HG03045 (cell line): ENCODE results near the gene PTCD1.
"Not testable (repeated sequence)": the region's sequence is repeated elsewhere in the genome, so short reads cannot be mapped to it uniquely, and the experiment has no call there.

ENCODE experiments used
- ATAC-seq: cut with Tn5 transposase; IDR thresholded peaks from one replicate; pipeline ENCODE4 v1.9.1; 2021; ENCODE audit warnings: mild to moderate bottlenecking, moderate library complexity; ENCODE audit not compliant: unreplicated experiment

PTCD1 gene

DNA sequence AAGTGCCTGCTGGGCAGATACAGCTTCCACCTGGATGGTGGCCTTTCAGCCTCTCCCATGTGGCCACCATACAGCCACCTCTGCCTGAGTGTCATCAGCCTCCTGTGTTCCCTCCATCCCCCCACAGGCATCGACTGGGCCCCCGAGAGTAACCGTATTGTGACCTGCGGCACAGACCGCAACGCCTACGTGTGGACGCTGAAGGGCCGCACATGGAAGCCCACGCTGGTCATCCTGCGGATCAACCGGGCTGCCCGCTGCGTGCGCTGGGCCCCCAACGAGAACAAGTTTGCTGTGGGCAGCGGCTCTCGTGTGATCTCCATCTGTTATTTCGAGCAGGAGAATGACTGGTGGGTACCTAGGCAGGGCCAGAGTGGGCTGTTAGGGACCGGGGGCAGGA, 50.7 kb downstream of the PTCD1 start:
- ATAC-seq = no peak

DNA sequence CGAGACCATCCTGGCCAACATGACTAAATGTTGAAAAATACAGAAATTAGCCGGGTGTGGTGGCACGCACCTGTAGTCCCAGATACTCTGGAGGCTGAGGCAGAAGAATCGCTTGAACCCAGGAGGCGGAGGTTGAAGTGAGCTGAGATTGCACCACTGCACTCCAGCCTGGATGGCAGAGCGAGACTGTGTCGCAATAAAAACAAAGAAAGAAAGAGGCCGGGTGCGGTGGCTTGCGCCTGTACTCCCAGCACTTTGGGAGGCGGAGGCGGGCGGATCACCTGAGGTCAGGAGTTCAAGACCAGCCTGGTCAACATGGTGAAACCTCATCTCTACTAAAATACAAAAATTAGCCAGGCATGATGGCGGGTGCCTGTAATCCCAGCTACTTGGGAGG, 51.4 kb downstream of the PTCD1 start:
- not testable (repeated sequence) for ATAC-seq

DNA sequence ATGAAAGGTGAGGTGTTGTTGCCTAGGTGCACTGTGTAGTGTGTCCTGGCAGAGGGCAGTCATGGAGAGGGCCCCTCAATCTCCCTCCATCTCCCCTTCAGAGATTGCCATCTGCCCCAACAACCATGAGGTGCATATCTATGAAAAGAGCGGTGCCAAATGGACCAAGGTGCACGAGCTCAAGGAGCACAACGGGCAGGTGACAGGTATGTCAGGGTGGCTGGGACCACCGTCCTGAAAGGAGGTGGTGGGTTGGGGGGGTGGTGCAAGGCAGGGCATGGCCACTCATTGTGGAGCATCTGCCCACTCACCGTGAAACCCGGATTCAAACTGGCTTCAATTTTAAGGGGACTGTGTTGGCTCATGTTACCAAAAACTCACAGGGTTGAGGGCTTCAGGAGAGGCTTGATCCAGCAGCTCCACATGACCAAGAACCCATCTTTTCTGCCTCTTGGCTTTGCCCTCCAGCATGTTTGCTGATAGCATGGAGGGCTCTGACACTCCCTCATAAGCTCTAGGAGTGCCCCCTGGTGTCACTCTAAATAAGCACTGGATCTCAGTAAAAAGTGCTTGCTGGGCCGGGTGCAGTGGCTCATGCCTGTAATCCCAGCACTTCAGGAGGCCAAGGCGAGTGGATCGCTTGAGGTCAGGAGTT, 51.9 kb downstream of the PTCD1 start:
- ATAC-seq = no peak

DNA sequence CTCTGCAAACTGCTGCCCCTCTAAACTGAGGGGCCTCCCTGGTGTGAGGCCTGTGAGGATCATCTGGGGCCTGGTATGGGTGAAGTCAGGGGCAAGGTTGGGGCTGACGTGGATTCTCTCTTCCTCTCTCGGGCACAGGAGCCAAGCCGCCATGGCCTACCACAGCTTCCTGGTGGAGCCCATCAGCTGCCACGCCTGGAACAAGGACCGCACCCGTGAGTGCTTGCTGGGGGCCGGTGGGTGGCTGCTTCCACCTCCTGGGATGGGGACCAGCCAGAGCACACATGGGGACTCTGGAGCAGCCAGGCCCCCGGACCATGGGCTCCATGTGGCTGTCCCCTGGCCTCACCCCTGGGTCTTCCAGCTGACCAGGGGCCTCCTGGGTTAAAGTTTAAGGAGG, 53.0 kb downstream of the PTCD1 start:
- ATAC-seq = no peak

DNA sequence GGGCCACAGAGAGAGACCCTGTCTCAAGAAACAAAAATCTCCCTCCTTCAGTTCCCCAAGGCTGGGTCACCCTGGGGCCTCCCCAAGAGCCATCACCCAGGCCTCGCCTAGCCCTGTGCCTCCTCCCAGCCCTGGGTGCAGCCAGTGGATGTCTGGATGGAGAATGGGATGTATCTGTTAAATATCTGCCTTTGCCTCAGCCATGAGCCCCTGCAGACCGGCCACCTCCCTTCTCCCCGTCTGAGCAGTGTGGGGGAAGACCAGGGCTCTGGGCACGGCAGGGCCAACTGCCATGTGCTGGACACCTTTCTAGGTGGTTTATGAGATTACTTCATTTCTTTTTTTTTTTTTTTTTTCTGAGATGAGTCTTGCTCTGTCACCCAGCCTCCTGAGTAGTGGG, 54.1 kb downstream of the PTCD1 start:
- no peak for ATAC-seq

DNA sequence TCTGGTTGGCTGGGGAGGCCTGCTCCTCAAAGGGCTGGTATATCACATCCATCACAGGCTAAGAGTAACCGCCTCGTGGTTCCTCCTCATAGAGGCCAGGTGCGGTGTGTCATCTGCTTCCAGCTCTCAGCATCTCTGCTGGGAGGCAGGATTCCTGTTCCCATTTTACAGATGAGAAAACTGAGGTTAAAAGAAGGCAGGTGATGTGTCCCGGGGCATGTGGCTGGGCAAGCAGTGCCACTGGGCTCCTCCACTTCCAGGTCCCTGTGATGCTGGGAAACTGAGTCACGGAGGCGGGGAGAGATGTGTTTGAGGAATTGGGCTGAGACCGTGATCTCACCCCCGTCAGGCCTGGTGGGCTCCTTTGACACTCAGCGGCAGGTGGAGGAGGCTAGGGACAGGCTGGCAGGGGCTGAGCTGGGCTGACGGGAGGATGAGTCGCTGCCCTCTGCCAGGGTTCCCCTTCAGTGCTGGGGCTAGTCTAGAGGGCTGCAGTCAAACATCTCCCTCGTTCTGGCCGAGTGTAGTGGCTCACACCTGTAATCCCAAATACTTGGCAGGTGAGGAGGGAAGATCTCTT, 54.7 kb downstream of the PTCD1 start:
- no peak for ATAC-seq

DNA sequence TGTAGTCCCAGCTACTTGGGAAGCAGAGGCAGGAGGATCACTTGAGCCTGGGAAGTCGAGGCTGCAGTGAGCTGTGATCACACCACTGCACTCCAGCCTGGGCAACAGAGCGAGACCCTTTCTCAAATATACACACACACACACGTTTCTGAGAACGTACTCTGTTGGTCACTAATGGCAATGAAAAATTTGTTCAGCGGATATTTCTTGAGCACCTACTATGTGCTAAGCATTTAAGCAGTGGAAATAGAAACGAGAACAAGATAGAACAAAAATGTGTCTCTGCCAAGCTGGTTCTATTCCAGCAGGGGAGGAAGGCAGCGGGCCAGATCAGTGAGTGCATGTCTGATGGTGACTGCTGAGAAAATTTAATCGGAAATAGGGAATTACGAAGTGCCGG, 55.4 kb downstream of the PTCD1 start:
- no peak for ATAC-seq

DNA sequence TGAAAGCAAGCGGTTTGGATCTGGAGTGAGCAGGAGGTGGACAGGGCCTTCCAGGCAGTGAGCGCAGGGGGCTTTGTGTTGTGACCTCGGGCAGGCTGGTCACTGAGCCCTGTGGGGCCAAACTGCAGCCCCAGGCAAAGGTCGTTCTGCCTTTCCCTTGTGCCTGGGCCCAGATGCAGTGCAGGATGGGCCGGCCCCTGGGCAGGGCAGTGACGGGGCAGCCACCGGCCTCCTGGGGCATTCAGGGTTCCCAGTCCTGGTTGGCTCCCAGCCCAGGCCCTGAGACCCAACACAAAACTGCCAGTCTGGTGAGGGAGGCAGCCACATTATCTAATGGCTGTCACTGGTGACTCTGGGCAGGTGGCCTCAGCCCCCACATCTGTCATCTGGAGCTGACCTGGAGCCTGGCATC, 56.9 kb downstream of the PTCD1 start:
- no peak for ATAC-seq

DNA sequence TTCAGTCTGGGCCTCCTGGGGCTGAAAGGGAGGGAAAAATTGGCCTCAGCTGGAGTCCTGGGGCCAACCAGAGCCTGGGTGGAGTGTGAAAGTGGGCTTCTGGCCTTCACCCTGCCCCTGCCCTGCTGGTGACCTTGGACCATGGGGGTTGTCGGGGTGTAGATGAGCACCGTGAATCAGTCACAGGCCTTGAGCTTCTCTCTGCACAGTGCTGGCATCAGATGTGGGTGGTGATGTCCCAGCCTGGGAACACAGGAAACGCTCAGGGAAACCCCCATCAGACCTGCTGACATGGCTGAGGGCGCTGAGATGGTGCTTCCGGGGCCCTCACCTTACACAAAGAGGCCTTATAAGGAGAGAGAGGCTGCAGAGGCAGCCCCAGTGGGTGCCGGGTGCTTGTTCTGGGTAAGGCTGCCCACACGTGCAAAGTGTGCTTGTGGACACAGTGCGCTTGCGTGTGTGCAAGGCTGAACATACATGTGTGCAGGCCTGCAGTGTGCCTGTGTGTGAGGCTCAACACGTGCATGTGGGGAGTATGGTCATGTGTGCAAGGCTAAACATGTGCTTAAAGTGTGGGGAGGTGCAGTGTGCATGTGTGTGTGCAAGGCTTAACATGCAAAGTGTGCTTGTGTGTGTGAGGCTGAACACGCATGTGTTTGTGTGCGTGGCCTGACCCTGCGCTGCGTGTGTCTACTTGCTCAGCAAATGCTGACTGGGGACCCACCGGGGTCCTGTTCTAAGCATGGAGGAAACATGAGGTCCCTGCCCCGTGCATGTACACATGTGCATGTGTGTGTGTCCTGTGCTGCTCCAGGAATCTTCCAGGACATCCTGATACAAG, 57.6 kb downstream of the PTCD1 start:
- peak; percentile 76 for ATAC-seq

DNA sequence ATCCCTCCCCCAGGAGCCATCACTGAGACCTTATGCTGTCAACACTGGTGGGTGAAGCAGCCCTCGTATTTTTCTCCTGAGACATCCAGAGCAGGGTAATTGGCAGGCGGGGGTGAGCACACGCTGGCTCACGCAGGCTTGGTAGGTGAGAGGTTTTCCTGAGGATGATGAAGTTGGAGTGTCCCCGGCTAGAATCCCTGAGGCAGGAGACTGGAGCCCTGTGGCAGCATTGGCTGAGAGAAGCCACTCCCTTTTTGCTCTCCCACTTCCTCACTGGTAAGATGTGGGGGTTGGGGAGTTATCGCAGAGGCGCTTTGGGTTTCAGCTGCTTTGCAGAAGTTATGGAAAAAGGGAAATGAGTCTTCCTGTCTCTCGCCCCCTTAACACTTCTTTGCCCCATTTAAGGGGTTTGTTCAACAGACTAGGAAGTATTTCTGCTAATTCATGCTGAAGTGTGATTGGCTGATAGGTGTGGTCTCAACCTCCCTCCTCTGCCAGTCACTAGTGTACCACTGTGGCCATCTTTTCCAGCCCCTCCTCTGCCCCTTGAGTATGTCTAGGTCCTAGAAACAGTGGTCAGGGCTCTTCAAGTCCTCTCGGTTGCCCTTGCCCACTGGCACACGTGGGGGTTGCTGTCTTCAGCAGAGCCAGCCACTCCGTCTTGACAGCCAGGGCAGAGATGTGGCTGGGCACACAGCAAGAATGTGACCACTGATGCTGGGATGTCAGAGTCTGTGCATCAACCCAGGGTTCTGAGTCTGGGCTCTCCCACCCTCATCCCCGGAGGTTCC, 58.4 kb downstream of the PTCD1 start:
- ATAC-seq = no peak

DNA sequence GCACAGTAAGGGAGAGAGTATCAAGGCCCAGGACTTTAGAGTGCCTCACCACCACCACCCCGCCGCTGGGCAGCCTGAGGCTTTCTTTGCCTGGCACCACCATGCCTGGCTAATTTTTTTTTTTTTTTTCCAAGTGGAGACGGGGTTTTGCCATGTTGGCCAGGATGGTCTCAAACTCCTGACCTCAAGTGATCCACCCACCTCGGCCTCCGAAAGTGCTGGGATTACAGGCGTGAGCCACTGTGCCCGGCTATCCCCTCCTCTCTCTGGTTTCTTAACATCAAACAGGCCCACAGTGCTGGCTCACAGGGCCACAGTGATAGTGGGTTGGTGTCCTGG, 58.9 kb downstream of the PTCD1 start:
- not testable (repeated sequence) for ATAC-seq

DNA sequence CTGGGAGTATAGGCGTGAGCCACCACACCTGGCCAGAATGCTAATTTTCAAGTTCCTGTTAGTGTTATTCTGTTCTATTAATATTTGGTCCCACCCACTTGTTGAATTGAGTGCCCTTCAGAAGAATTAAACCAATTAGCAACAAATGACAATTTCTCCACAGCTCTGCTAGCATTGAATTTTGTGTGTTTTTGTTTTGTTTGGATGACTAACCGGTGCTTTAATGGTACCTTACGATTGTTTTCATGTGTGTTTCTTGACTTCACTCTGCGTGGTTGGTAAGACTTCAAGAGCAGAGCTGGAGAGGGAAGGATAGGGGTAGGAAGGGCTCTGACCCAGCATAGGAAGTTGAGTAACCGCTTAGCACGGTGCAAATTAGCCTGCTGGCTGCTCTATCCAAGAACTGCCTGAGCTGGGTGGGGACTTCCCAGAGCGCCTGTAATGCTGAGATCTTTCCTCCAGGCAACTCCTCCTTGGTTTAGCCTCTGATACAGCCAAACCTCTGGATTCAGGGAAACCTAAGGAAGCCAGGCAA, 59.5 kb downstream of the PTCD1 start:
- no peak for ATAC-seq

DNA sequence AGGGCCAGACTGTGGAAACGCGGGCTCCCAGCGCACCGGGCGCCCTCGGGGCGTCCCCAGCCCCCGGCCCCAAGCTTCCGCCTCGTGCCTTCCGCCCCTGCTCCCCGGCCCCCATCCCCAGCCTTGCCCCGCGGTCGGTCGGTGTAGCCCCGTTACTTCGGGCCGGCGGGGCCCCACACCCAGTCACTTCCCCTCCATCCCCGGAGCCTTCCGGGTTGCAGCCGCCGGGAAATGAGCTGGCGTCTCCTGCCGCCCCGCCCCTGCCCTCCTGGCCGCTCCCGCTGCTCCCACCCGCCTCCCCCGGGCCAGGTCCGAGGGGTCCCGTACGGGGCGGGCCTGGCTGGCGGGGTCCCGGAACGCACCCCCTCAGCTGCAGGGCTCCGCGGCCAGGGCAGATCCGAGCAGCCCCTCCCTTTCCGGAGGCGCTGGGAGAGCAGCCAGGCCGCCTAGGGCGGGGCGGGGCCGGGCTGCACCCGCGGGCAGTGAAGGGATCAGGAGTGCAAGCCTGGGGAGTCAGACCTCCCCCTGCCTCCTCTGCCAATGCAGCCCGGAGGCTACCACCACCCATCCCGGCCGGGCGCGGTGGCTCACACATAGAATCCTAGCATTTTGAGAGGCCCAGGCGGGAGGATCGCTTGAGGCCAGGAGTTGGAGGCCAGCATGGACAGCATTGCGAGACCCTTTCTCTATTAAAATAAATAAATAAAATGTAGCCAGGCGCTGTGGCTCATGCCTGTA, 63.4 kb downstream of the PTCD1 start:
- peak; percentile 51 for ATAC-seq

DNA sequence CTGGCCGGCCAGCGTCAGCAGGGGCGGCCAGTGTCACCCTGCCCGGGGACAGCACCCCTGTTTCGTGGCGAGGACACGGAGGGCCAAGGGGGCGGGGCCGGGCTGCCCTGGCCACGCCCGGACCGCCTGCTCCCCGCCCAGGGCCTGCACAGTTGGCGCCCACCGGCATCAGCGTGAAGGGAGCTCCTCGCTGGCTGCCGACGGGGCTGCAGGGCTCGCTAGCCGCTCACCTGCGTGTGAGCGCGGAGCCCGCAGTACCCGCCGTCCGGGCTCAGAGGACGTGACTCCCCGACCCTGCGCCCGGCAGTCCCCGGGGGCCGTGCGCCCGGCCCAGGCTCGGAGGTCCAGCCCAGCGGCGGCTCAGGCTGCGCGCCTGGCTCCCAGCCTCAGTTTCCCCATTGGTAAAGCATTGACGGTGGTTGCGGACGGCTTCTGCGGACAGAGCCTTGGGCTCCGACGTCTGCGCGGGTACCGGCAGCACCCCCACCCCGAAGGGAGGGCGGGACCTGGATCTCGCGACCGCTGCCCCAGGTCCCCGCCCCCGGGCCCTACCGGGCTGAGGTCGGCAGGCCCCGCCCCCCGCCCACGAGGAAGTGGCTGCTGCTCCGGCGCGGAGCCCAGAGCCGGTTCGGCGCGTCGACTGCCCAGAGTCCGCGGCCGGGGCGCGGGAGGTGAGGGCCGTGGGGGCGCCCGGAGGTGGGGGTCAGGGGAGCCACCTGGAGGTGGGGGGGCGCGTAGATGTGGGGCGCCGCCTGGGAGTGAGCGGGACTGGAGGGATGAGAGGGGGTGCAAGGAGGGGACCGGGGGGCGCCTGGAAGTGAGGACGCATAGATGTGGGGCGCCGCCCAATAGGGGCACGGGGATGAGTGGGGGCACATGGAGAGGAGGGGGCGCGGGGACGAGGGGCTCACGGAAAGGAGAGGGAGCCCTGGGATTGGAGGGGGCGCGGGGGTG, 64.2 kb downstream of the PTCD1 start, which contains the start of gene ARPC1B:
ARPC1B (plus strand) TSS at position 620 of the 954 bp plus-strand sequence. CDS start 10,985 bp downstream, outside the sequence.
- ATAC-seq = peak; percentile 70

DNA sequence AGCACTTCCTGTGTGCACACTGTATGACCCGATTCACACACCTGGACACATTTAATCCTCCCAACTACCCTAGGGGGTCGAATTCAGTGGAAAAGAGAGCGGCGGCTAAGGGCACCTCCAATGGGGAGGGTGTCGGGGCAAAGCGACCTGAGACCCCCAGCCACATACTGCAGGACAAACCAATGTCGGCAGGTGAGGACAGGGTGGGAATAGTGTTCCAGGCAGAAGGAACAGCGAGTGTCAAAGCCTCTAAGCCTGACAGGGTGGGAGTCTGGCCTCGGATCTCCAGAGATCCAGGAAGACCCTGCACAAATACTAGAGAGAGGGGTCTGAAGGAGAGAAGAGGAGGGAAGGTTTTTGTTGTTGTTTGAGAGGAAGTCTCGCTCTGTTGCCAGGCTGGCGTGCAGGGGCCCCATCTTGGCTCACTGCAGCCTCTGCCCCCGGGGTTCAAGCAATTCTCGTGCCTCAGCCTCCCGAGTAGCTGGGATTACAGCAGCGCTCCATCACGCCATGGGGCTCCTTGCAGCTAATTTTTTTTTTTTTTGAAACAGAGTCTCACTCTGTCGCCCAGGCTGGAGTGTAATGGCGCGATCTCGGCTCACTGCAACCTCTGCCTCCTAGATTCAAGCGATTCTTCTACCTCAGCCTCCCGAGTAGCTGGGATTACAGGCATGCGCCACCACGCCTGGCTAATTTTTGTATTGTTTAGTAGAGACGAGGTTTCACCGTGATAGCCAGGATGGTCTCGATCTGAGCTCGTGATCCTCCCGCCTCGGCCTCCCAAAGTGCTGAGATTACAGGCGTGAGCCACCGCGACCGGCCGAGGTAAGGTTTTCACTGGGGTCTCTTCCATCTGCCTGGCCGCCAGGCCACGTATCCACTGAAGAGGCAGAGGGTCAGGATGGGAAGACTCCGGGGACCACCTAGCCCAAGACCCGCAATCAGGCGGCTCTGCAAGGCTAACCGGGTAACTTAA, 65.2 kb downstream of the PTCD1 start:
- ATAC-seq = no peak

DNA sequence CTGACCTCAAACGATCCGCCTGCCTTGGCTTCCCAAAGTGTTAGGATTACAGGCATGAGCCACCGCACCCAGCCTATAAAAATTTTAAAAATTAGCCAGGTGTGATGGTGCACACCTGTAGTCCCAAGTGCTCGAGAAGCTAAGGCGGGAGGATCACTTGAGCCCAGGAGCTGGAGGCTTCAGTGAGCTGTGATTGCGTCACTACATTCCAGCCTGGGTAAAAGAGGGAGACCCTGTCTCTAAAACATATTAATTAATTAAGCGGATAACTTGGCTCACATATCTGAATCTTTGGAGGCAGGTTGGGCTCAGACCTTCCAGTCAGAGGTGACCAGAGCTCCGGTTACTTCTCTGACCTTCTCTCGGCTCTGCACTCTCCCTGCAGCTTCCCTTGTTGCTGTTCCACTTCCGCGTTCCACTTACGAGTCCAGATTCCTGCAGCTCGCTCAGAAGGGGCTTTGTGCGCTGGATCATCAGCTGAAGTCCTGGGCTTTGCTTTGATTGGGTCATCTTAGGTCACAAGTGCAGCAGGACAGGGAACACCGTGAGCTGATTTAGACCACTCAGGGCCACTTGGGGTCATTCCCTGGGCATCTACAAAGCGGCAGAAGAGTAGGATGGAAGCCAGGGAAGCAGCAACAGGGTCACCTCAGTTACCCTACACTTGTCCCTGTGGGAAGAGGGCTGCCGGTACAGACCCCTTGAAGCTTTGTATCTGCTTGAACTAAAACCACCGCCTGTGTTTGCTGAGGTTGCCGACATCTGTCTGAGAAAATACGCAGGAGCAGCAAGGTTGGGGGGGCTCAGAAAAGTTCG, 66.1 kb downstream of the PTCD1 start:
- no peak for ATAC-seq

DNA sequence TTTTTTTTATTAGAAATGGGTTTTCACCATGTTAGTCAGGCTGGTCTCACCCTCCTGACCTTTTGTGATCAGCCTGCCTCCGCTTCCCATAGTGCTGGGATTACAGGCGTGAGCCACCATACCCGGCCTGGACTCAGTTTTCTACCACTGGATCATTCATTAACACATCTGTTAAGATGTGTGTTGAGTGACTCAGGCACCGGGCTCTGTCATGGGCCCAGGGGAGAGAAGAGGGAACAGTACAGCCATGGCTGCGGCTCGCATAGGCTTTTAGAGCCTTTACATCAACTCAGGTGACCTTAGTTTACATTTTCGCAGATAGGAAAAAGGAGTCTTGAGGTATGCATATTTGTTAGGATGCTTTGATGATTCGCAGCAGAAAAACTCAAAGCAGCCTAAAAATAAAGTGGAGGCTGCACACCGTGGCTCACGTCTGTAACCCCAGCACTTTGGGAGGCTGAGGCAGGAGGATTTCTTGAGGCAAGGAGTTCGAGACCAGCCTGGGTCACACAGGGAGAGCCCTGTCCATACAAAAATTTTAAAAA, 67.2 kb downstream of the PTCD1 start:
- ATAC-seq = no peak
